IMR-90 (cell line): ENCODE results near the gene CLCF1. TPM values are rescaled to one million over a fixed set of nuclear protein-coding genes. Genes with fewer than 3 reads are reported as not detected.
"Not testable (repeated sequence)": the region's sequence is repeated elsewhere in the genome, so short reads cannot be mapped to it uniquely, and the experiment has no call there.

Experiments used
- ATAC-seq: fragments of 200-7000 bp; cut with Tn5 transposase; 2 replicates; pipeline ENCODE4 v1.9.1; 2020; ENCODE audit warnings: low read depth, mild to moderate bottlenecking, moderate library complexity
- BruUV-seq: library from RNA; stranded (reverse); fragments of 400-500 nt; replicated peaks from 2 replicates; lab custom pipeline; 2021; lab: Mats Ljungman, UMichigan
- CTCF ChIA-PET: fragments of 300-600 bp; formaldehyde crosslinking; extraction: SDS; loops from one replicate; lab custom pipeline; 2021; ENCODE audit warnings: antibody characterized with exemption; lab: Yijun Ruan, JAX
- POLR2A ChIA-PET: fragments of 300-600 bp; sonication (Branson Sonifier 250); formaldehyde crosslinking; loops from one replicate; lab custom pipeline; 2022; ENCODE audit warnings: antibody characterized with exemption; ENCODE audit not compliant: unreplicated experiment; lab: Charles Lee
- DNase-seq: peaks from one replicate; pipeline ENCODE4 v3.0.0; 2013
- H2AFZ ChIP-seq: replicated peaks from 2 replicates; pipeline ENCODE3; 2013; ENCODE audit warnings: low read length, mild to moderate bottlenecking; ENCODE audit not compliant: poor library complexity
- H2AK5ac ChIP-seq: 2 replicates; pipeline ENCODE4 v1.6.1; 2013; ENCODE audit warnings: low read depth, low read length, inconsistent platforms
- H2AK9ac ChIP-seq: replicated peaks from 2 replicates; pipeline ENCODE3; 2013; ENCODE audit warnings: mild to moderate bottlenecking, low read depth, low read length, moderate library complexity; ENCODE audit not compliant: poor library complexity
- H2BK120ac ChIP-seq: 2 replicates; pipeline ENCODE4 v1.6.1; 2013; ENCODE audit warnings: low read depth, low read length, inconsistent platforms
- H2BK15ac ChIP-seq: 3 replicates; pipeline ENCODE4 v1.6.1; 2013; ENCODE audit warnings: low read depth, low read length, inconsistent platforms
- H2BK20ac ChIP-seq: 2 replicates; pipeline ENCODE4 v1.6.1; 2013; ENCODE audit warnings: low read depth, mild to moderate bottlenecking, inconsistent platforms, low read length, moderate library complexity
- H2BK5ac ChIP-seq: 2 replicates; pipeline ENCODE4 v1.6.1; 2013; ENCODE audit warnings: mild to moderate bottlenecking, low read depth, low read length, inconsistent platforms; ENCODE audit not compliant: poor library complexity, severe bottlenecking
- H3K14ac ChIP-seq: replicated peaks from 2 replicates; pipeline ENCODE4 v1.6.1; 2013; ENCODE audit warnings: low read depth, low read length, inconsistent platforms
- H3K18ac ChIP-seq: 2 replicates; pipeline ENCODE4 v1.6.1; 2013; ENCODE audit warnings: low read depth, low read length, control low read depth
- H3K23ac ChIP-seq: 2 replicates; pipeline ENCODE4 v1.6.1; 2013; ENCODE audit warnings: low read depth, low read length, inconsistent platforms
- H3K27ac ChIP-seq: 2 replicates; pipeline ENCODE4 v1.5.1; 2013; ENCODE audit warnings: mild to moderate bottlenecking, control low read depth, low read length; ENCODE audit not compliant: insufficient read depth
- H3K27me3 ChIP-seq: 2 replicates; pipeline ENCODE4 v1.6.1; 2013; ENCODE audit warnings: low read length; ENCODE audit not compliant: control insufficient read depth, insufficient read depth
- H3K36me3 ChIP-seq: 2 replicates; pipeline ENCODE4 v1.6.1; 2013; ENCODE audit warnings: low read length, mixed read lengths; ENCODE audit not compliant: control insufficient read depth, insufficient read depth
- H3K4ac ChIP-seq: 2 replicates; pipeline ENCODE4 v1.6.1; 2013; ENCODE audit warnings: low read depth, low read length, inconsistent platforms
- H3K4me1 ChIP-seq: 2 replicates; pipeline ENCODE4 v1.6.1; 2013; ENCODE audit warnings: low read length, mixed read lengths; ENCODE audit not compliant: control insufficient read depth, insufficient read depth
- H3K4me2 ChIP-seq: 2 replicates; pipeline ENCODE4 v1.6.1; 2013; ENCODE audit warnings: low read depth, mild to moderate bottlenecking, control low read depth, low read length, moderate library complexity
- H3K4me3 ChIP-seq: 2 replicates; pipeline ENCODE4 v1.5.1; 2013; ENCODE audit warnings: low read depth, mild to moderate bottlenecking, control low read depth, low read length, moderate library complexity; ENCODE audit not compliant: insufficient read depth
- H3K56ac ChIP-seq: 2 replicates; pipeline ENCODE4 v1.6.1; 2013; ENCODE audit warnings: low read length, inconsistent platforms; ENCODE audit not compliant: insufficient read depth; ENCODE audit errors: extremely low read depth
- H3K79me1 ChIP-seq, 2 experiments: 2 replicates each; pipeline ENCODE4 v1.6.1; 2013; ENCODE audit warnings: low read length in 2 of 2, inconsistent platforms in 1 of 2, low read depth in 1 of 2
- H3K9ac ChIP-seq: 2 replicates; pipeline ENCODE4 v1.6.1; 2013; ENCODE audit warnings: low read depth, low read length, control low read depth
- H3K9me1 ChIP-seq: 2 replicates; pipeline ENCODE4 v1.6.1; 2013; ENCODE audit warnings: low read length, inconsistent platforms; ENCODE audit not compliant: insufficient read depth
- H3K9me3 ChIP-seq: 2 replicates; pipeline ENCODE4 v1.6.1; 2013; ENCODE audit warnings: low read length; ENCODE audit not compliant: control insufficient read depth, insufficient read depth
- H4K20me1 ChIP-seq: 2 replicates; pipeline ENCODE4 v1.6.1; 2013; ENCODE audit warnings: low read length, inconsistent platforms; ENCODE audit not compliant: insufficient read depth
- H4K5ac ChIP-seq: 2 replicates; pipeline ENCODE4 v1.6.1; 2013; ENCODE audit warnings: mild to moderate bottlenecking, low read depth, low read length, control low read depth
- H4K8ac ChIP-seq, 2 experiments: 2 replicates each; pipeline ENCODE4 v1.6.1; 2013; ENCODE audit warnings: low read depth in 2 of 2, low read length in 2 of 2, control low read depth in 1 of 2, inconsistent platforms in 1 of 2
- H4K91ac ChIP-seq: 2 replicates; pipeline ENCODE4 v1.6.1; 2013; ENCODE audit warnings: low read depth, low read length, inconsistent platforms; ENCODE audit not compliant: insufficient read depth
- WGBS, 2 experiments: methylation state at CpG; one replicate each; pipeline versions ENCODE4 v1.1.5 to v1.1.7; 2013; ENCODE audit warnings: missing lambda C conversion rate in 2 of 2; ENCODE audit not compliant: insufficient read length in 1 of 2; ENCODE audit errors: extremely low coverage in 2 of 2; 5-methylcytosine and 5-hydroxymethylcytosine counted together
- dilution Hi-C: fragments of 300-500 bp; cut with HindIII; formaldehyde crosslinking; loops from one replicate; pipeline ENCODE4 v1.14.3; 2018; ENCODE audit warnings: low sequenced_read_pairs; ENCODE audit not compliant: unreplicated experiment
- in situ Hi-C: fragments of 300-500 bp; cut with MboI; formaldehyde crosslinking; loops from 3 replicates; pipeline ENCODE4 v1.14.3; 2019; ENCODE audit warnings: low sequenced_read_pairs, inconsistent platforms, mixed read lengths
- intact Hi-C: fragments of 100-400 bp; cut with micrococcal nuclease; formaldehyde crosslinking; loops from 2 replicates; pipeline ENCODE4 v1.10.0; 2022
- polyA plus RNA-seq, 3 experiments: library from polyadenylated mRNA; depleted of rRNA; stranded (reverse); fragments of >200 nt; gene quantifications; 2 replicates each; pipeline ENCODE4 v1.2.3, GENCODE V29; 2012; ENCODE audit warnings: low replicate concordance in 1 of 3
- total RNA-seq: library from RNA; depleted of rRNA; stranded (reverse); fragments of >200 nt; gene quantifications from 2 replicates; pipeline ENCODE4 v1.2.3, GENCODE V29; 2012

CLCF1 gene
- total and polyA plus RNA-seq, 2 of the 4 experiments (the other 2 are of a cell fraction), result 5.6 to 27.8 TPM

GRCh38 chr11:67318876-67319275, 54.5 kb downstream of the CLCF1 start:
- dilution Hi-C loops, ATAC-seq, H4K20me1 ChIP-seq, intact Hi-C loops, DNase-seq, H3K14ac ChIP-seq, H3K23ac ChIP-seq, H3K79me1 ChIP-seq, H4K91ac ChIP-seq, H3K27me3 ChIP-seq, H3K18ac ChIP-seq, H3K4me3 ChIP-seq, H4K8ac ChIP-seq, H3K9me3 ChIP-seq, H2BK5ac ChIP-seq, H3K4me1 ChIP-seq, H3K9me1 ChIP-seq, H2BK20ac ChIP-seq, H2AK5ac ChIP-seq, H4K5ac ChIP-seq, BruUV-seq, H2BK15ac ChIP-seq, H2AFZ ChIP-seq, POLR2A ChIA-PET, H3K27ac ChIP-seq, H2BK120ac ChIP-seq, H3K56ac ChIP-seq, H3K4me2 ChIP-seq, H3K36me3 ChIP-seq, H3K9ac ChIP-seq, H3K4ac ChIP-seq, H2AK9ac ChIP-seq: not testable (repeated sequence)
- CTCF ChIA-PET, result interaction anchor here (0.6 kb wide), 1 partner anchor 720 kb away, joined by 4 read pairs; no protein-coding TSS in a partner anchor
- in situ Hi-C loops, result loop anchor here (5.0 to 10.0 kb wide), 2 partner anchors 57 to 234 kb away; no protein-coding TSS in a partner anchor
- no CpG with 5 or more reads among the region's 12 CpGs for WGBS, 2 experiments
